GM23338 (cell line): ENCODE measurements around the gene ALPG.

Experiments used
- EZH2 ChIP-seq: fragments of 200-600 bp; sonication (generic); IDR thresholded peaks from one replicate; pipeline ENCODE4 v1.8.0; 2017; ENCODE audit warnings: antibody characterized with exemption, mild to moderate bottlenecking, low read depth; ENCODE audit not compliant: unreplicated experiment
- EZH2phosphoT487 ChIP-seq: fragments of 200-600 bp; sonication (generic); IDR thresholded peaks from one replicate; pipeline ENCODE4 v1.8.1; 2018; ENCODE audit warnings: antibody characterized with exemption; ENCODE audit not compliant: unreplicated experiment
- POLR2AphosphoS5 ChIP-seq: IDR thresholded peaks from 2 replicates; pipeline ENCODE4 v1.6.1; 2016; ENCODE audit warnings: antibody characterized with exemption, low read depth
- TF ChIP-seq, protein P1 (sequence below), 2 experiments: fragments of 200-600 bp in 1 of 2; sonication (generic) in 1 of 2; conservative IDR thresholded peaks; 2 replicates each; pipeline versions ENCODE4 v1.5.1 to v1.6.1; 2016 to 2017; ENCODE audit warnings: antibody characterized with exemption in 2 of 2, low read depth in 2 of 2, mild to moderate bottlenecking in 2 of 2, moderate library complexity in 1 of 2

DNA sequence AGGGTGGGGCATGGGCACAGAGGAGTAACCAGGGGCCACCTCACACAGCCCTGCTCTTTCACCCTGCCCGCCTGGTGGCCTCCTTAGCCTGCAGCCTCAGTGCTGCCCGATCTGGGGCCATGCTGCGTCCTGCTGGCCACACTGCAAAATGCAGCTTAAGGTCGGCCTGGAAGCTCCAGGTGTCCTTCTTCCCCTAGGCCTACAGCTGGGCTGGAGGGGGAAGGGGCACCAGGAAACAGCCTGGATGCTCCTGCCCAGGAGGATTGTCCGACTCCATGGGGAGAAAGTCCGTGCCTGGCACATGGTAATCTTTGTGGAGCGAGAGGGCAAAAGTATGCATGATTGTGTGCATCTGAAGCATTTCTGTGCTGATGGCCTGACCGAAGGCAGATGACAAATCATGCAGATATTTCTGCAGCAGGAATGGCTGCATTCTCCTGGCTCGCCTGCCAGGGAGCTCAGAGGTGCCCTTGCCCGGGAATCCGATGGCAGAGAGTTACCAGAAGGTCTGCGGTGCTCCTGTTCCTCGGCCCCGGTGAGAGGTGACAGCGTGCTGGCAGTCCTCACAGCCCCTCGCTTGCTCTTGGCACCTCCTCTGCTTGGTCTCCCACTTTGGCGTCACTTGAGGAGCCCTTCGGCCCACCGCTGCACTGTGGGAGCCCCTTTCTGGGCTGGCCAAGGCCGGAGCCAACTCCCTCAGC, 40.9 kb upstream of the ALPG start:
- no peak for TF ChIP-seq EZH2
- TF ChIP-seq EZH2phosphoT487 = no peak
- no peak for TF ChIP-seq POLR2AphosphoS5
- TF ChIP-seq, protein P1, sequence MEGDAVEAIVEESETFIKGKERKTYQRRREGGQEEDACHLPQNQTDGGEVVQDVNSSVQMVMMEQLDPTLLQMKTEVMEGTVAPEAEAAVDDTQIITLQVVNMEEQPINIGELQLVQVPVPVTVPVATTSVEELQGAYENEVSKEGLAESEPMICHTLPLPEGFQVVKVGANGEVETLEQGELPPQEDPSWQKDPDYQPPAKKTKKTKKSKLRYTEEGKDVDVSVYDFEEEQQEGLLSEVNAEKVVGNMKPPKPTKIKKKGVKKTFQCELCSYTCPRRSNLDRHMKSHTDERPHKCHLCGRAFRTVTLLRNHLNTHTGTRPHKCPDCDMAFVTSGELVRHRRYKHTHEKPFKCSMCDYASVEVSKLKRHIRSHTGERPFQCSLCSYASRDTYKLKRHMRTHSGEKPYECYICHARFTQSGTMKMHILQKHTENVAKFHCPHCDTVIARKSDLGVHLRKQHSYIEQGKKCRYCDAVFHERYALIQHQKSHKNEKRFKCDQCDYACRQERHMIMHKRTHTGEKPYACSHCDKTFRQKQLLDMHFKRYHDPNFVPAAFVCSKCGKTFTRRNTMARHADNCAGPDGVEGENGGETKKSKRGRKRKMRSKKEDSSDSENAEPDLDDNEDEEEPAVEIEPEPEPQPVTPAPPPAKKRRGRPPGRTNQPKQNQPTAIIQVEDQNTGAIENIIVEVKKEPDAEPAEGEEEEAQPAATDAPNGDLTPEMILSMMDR (conservative IDR thresholded peaks at IDR 0.05; ENCODE audit: low read depth in 2 of 2) = peak; percentile 56 to 77
